ENCODE measurements around the gene PTGFR.

The PTGFR gene

GRCh38 chr1:78471890-78472620 lies 18.7 kb upstream of the PTGFR start:
- no peak for DNase-seq (ENCODE audit: low spot score)
- Histone ChIP-seq H3K4me3 (no peak overlapping the region), H3K27ac (no peak overlapping the region)
- no peak for TF ChIP-seq CTCF (IDR thresholded peaks at IDR 0.05)

- DNase-seq (ENCODE audit: low spot score), result no peak
- TF ChIP-seq CTCF (IDR thresholded peaks at IDR 0.05), result no peak
- no peak overlapping the region for H3K4me3 ChIP-seq
- no peak overlapping the region for H3K27ac ChIP-seq
These were observed 17.8 kb upstream of the PTGFR start for GRCh38 chr1:78472851-78473496.

GRCh38 chr1:78474092-78474491 lies 16.7 kb upstream of the PTGFR start:
- H3K27ac ChIP-seq, result no peak overlapping the region
- no peak for DNase-seq (ENCODE audit: low spot score)
- no peak overlapping the region for H3K4me3 ChIP-seq
- TF ChIP-seq CTCF (IDR thresholded peaks at IDR 0.05), result no peak

GRCh38 chr1:78475888-78476610 lies 14.7 kb upstream of the PTGFR start:
- no peak for TF ChIP-seq CTCF (IDR thresholded peaks at IDR 0.05)
- DNase-seq (ENCODE audit: low spot score), result no peak
- Histone ChIP-seq H3K27ac (peak overlapping the region in 1 of 2 donors; percentile 24), H3K4me3 (no peak overlapping the region)

GRCh38 chr1:78483903-78484302 lies 6.9 kb upstream of the PTGFR start:
- DNase-seq (ENCODE audit: low spot score), result no peak
- Histone ChIP-seq H3K27ac (no peak overlapping the region), H3K4me3 (no peak overlapping the region)
- TF ChIP-seq CTCF (IDR thresholded peaks at IDR 0.05), result no peak

GRCh38 chr1:78491451-78492071 lies 787 bp downstream of the PTGFR start:
- no peak for DNase-seq (ENCODE audit: low spot score)
- Histone ChIP-seq H3K4me3 (peak overlapping the region; percentile 69), H3K27ac (peak overlapping the region; percentile 19 to 78)
- no peak for TF ChIP-seq CTCF (IDR thresholded peaks at IDR 0.05)

All from coronary artery (tissue), 2 donors.